H1 (cell line): Measurements from ENCODE around the gene CHCHD6. TPM values are rescaled to one million over a fixed set of nuclear protein-coding genes. Genes with fewer than 3 reads are reported as not detected.

Experiments
- CTCF ChIA-PET: fragments of 300-600 bp; sonication (Branson Sonifier 250); formaldehyde crosslinking; loops from one replicate; lab custom pipeline; 2021; ENCODE audit not compliant: partially characterized antibody; lab: Charles Lee
- POLR2A ChIA-PET: fragments of 300-600 bp; sonication (Branson Sonifier 250); formaldehyde crosslinking; loops from one replicate; lab custom pipeline; 2021; ENCODE audit warnings: inconsistent platforms; ENCODE audit not compliant: partially characterized antibody; lab: Charles Lee
- DNase-seq, 2 experiments: peaks; one replicate each; pipeline versions ENCODE4 v3.0.0 to v3.0.0-alpha.2; 2010 to 2022; ENCODE audit warnings: low spot score in 2 of 2, low read depth in 1 of 2, mixed read lengths in 1 of 2
- FAIRE-seq: peaks from 2 replicates; lab custom pipeline; 2011; peaks lifted over from hg19 to GRCh38; lab: Jason Lieb, UNC
- H2AFZ ChIP-seq: 2 replicates; pipeline ENCODE4 v1.8.1; 2012; ENCODE audit warnings: low read length, inconsistent platforms
- H2AK5ac ChIP-seq: 2 replicates; pipeline ENCODE4 v1.6.1; 2013; ENCODE audit warnings: low read depth, low read length
- H2BK120ac ChIP-seq: replicated peaks from 2 replicates; pipeline ENCODE3; 2013; ENCODE audit warnings: low read depth, low read length, inconsistent platforms
- H2BK12ac ChIP-seq: 2 replicates; pipeline ENCODE4 v1.6.1; 2013; ENCODE audit warnings: low read depth, low read length
- H2BK15ac ChIP-seq: 2 replicates; pipeline ENCODE4 v1.6.1; 2013; ENCODE audit warnings: low read length
- H2BK20ac ChIP-seq: 2 replicates; pipeline ENCODE4 v1.6.1; 2013; ENCODE audit warnings: low read length
- H2BK5ac ChIP-seq: 2 replicates; pipeline ENCODE4 v1.6.1; 2013; ENCODE audit warnings: low read depth, low read length
- H3K14ac ChIP-seq: 2 replicates; pipeline ENCODE4 v1.6.1; 2013; ENCODE audit warnings: inconsistent platforms; ENCODE audit not compliant: insufficient read length
- H3K18ac ChIP-seq: 2 replicates; pipeline ENCODE4 v1.6.1; 2013; ENCODE audit warnings: low read length; ENCODE audit errors: extremely low read depth
- H3K23ac ChIP-seq: 2 replicates; pipeline ENCODE4 v1.6.1; 2013; ENCODE audit warnings: inconsistent platforms; ENCODE audit not compliant: insufficient read length
- H3K23me2 ChIP-seq: 2 replicates; pipeline ENCODE4 v1.6.1; 2013; ENCODE audit warnings: low read depth, low read length
- H3K27ac ChIP-seq: 2 replicates; pipeline ENCODE4 v1.6.1; 2011; ENCODE audit warnings: low read depth, low read length, inconsistent platforms
- H3K27me3 ChIP-seq, 4 experiments: replicated peaks in 1 of 4; 1 replicate in 1 of 4; 2 replicates in 3 of 4; pipeline versions ENCODE4 v1.6.1 to v1.8.1; 2011 to 2013; ENCODE audit warnings: low read length in 3 of 4, mild to moderate bottlenecking in 3 of 4, inconsistent platforms in 2 of 4, mixed read lengths in 2 of 4, moderate library complexity in 1 of 4; ENCODE audit not compliant: control insufficient read depth in 3 of 4, insufficient read depth in 3 of 4; ENCODE audit errors: extremely low read depth in 1 of 4
- H3K36me3 ChIP-seq, 4 experiments: 2 replicates each; pipeline versions ENCODE4 v1.6.1 to v1.8.1; 2011 to 2013; ENCODE audit warnings: mild to moderate bottlenecking in 4 of 4, low read length in 3 of 4, moderate library complexity in 2 of 4, control low read depth in 1 of 4, inconsistent platforms in 1 of 4; ENCODE audit not compliant: insufficient read depth in 4 of 4, control insufficient read depth in 2 of 4
- H3K4ac ChIP-seq: replicated peaks from 2 replicates; pipeline ENCODE3; 2013; ENCODE audit warnings: low read length, low read depth, mixed read lengths, inconsistent platforms; ENCODE audit not compliant: insufficient read length
- H3K4me1 ChIP-seq, 4 experiments: replicated peaks in 1 of 4; 1 replicate in 1 of 4; 2 replicates in 3 of 4; pipeline versions ENCODE4 v1.6.1 to v1.8.1; 2011 to 2013; ENCODE audit warnings: low read length in 3 of 4, inconsistent platforms in 2 of 4, mixed read lengths in 1 of 4; ENCODE audit not compliant: insufficient read depth in 4 of 4, control insufficient read depth in 3 of 4
- H3K4me2 ChIP-seq, 2 experiments: 2 replicates each; pipeline versions ENCODE4 v1.6.1 to v1.8.1; 2011 to 2013; ENCODE audit warnings: low read depth in 2 of 2, low read length in 2 of 2, control low read depth in 1 of 2, inconsistent platforms in 1 of 2, mild to moderate bottlenecking in 1 of 2; ENCODE audit not compliant: insufficient read depth in 1 of 2
- H3K4me3 ChIP-seq, 4 experiments: fragments of 200-600, 300-600 bp in 1 of 4; sonication (generic), shearing (Covaris generic), sonication (Bioruptor Twin) in 1 of 4; 2 replicates each; pipeline versions ENCODE4 v1.5.1 to v1.8.1; 2011 to 2016; ENCODE audit warnings: low read length in 4 of 4, low read depth in 3 of 4, control low read depth in 2 of 4, inconsistent platforms in 2 of 4, mild to moderate bottlenecking in 2 of 4, mixed read lengths in 1 of 4, moderate library complexity in 1 of 4; ENCODE audit not compliant: insufficient read depth in 2 of 4; ENCODE audit errors: extremely low read depth in 1 of 4
- H3K56ac ChIP-seq: replicated peaks from 2 replicates; pipeline ENCODE3; 2013; ENCODE audit warnings: low read depth, mild to moderate bottlenecking, mixed read lengths, low read length, inconsistent platforms; ENCODE audit not compliant: insufficient read length
- H3K79me1 ChIP-seq: 2 replicates; pipeline ENCODE4 v1.6.1; 2013; ENCODE audit warnings: low read depth, low read length, control low read depth
- H3K79me2 ChIP-seq, 2 experiments: 2 replicates each; pipeline versions ENCODE4 v1.6.1 to v1.8.1; 2012 to 2013; ENCODE audit warnings: low read length in 2 of 2, mild to moderate bottlenecking in 2 of 2, inconsistent platforms in 1 of 2; ENCODE audit not compliant: insufficient read depth in 2 of 2, control insufficient read depth in 1 of 2
- H3K9ac ChIP-seq, 4 experiments: replicated peaks in 1 of 4; 1 replicate in 1 of 4; 2 replicates in 3 of 4; pipeline versions ENCODE4 v1.6.1 to v1.8.1; 2011 to 2013; ENCODE audit warnings: low read depth in 3 of 4, low read length in 3 of 4, control low read depth in 2 of 4, mild to moderate bottlenecking in 2 of 4, moderate library complexity in 2 of 4, inconsistent platforms in 1 of 4; ENCODE audit errors: extremely low read depth in 1 of 4
- H3K9me3 ChIP-seq, 2 experiments: 2 replicates each; pipeline versions ENCODE4 v1.6.1 to v1.8.1; 2012 to 2013; ENCODE audit warnings: mild to moderate bottlenecking in 2 of 2, moderate library complexity in 2 of 2, control low read depth in 1 of 2, inconsistent platforms in 1 of 2, low read depth in 1 of 2, low read length in 1 of 2, mixed read lengths in 1 of 2; ENCODE audit not compliant: insufficient read depth in 2 of 2
- H4K20me1 ChIP-seq, 2 experiments: replicated peaks in 1 of 2; 2 replicates each; pipeline versions ENCODE3 to v1.8.1; 2011 to 2013; ENCODE audit warnings: inconsistent platforms in 2 of 2, low read length in 2 of 2, mild to moderate bottlenecking in 1 of 2; ENCODE audit not compliant: insufficient read depth in 2 of 2, control insufficient read depth in 1 of 2
- H4K5ac ChIP-seq: 2 replicates; pipeline ENCODE4 v1.6.1; 2013; ENCODE audit warnings: low read length, low read depth, mixed read lengths, inconsistent platforms; ENCODE audit not compliant: insufficient read length
- H4K8ac ChIP-seq: 2 replicates; pipeline ENCODE4 v1.8.0; 2013; ENCODE audit warnings: mild to moderate bottlenecking, moderate library complexity, low read length, inconsistent platforms; ENCODE audit not compliant: insufficient read depth; ENCODE audit errors: extremely low read depth
- H4K91ac ChIP-seq: replicated peaks from 2 replicates; pipeline ENCODE3; 2013; ENCODE audit warnings: low read length, mixed read lengths, inconsistent platforms; ENCODE audit not compliant: insufficient read length
- ASH2L ChIP-seq: fragments of 200-600, 300-600 bp; sonication (generic); IDR thresholded peaks from one replicate; pipeline ENCODE4 v1.7.1; 2017; ENCODE audit warnings: low read length
- WGBS, 2 experiments: shearing (Covaris generic) in 1 of 2; methylation state at CpG; one replicate each; pipeline versions ENCODE4 v1.1.6 to v1.1.7; 2013 to 2015; ENCODE audit warnings: low lambda C conversion rate in 2 of 2, mixed read lengths in 2 of 2, inconsistent platforms in 1 of 2, low coverage in 1 of 2, missing lambda C conversion rate in 1 of 2; ENCODE audit not compliant: insufficient replicate concordance in 2 of 2, insufficient coverage in 1 of 2, insufficient read length in 1 of 2; ENCODE audit errors: extremely low coverage in 1 of 2, missing lambda C conversion rate in 1 of 2; 5-methylcytosine and 5-hydroxymethylcytosine counted together
- polyA plus RNA-seq, 7 experiments: library from polyadenylated mRNA; depleted of rRNA in 3 of 7; stranded (reverse) in 5 of 7; unstranded in 2 of 7; fragments of >200 nt in 5 of 7; fragments of 200-250 nt in 2 of 7; gene quantifications; 1 replicate in 5 of 7; 2 replicates in 1 of 7; 4 replicates in 1 of 7; pipeline versions ENCODE4 v1.2.1 to v1.2.3, GENCODE V29; 2011 to 2013; ENCODE audit warnings: missing spikeins in 2 of 7, mixed read lengths in 2 of 7
- total RNA-seq: library from RNA; stranded (reverse); fragmentation: NEBNext Ultra II Directional; extraction: Animal tissue kit (Norgen Biotek cat#: 25700); gene quantifications from 2 replicates; pipeline ENCODE4 v1.2.1, GENCODE V29; 2021

CHCHD6 gene
- total and polyA plus RNA-seq, 2 of the 8 experiments (the other 6 are each of a cell fraction or from before 2014, with no cell fraction given): 32.4 to 37.6 TPM

- Histone ChIP-seq H3K27ac (no peak overlapping the region), H3K9ac (no peak overlapping the region), H2AK5ac (no peak overlapping the region), H3K4me1 (peaks cover 0 to 4% (median 0%) of the 10 kb centered on the region in 4 experiments; a peak in 1 of 7 replicates), H3K9me3 (no peaks in the 10 kb centered on the region), H3K4ac (no peak overlapping the region), H2BK20ac (no peak overlapping the region), H3K18ac (no peak overlapping the region), H4K8ac (no peak overlapping the region), H3K14ac (no peak overlapping the region), H2BK12ac (no peak overlapping the region), H3K56ac (no peak overlapping the region), H3K27me3 (no peaks in the 10 kb centered on the region), H2BK15ac (no peak overlapping the region), H3K79me2 (peaks cover 0 to 55% of the 10 kb centered on the region in 2 experiments; a peak in 2 of 4 replicates), H4K20me1 (peaks cover 17 to 58% of the 10 kb centered on the region in 2 experiments), H3K23ac (no peak overlapping the region), H2AFZ (no peak overlapping the region), H3K4me3 (no peak overlapping the region), H2BK120ac (no peak overlapping the region), H4K5ac (no peak overlapping the region), H2BK5ac (no peak overlapping the region; the same call in 1 of the 2 replicates), H3K79me1 (peaks cover 37% of the 10 kb centered on the region), H4K91ac (no peak overlapping the region), H3K23me2 (no peaks in the 10 kb centered on the region), H3K36me3 (peaks cover 0 to 4% (median 0%) of the 10 kb centered on the region in 4 experiments; a peak in 1 of 8 replicates), H3K4me2 (no peak overlapping the region)
- no peak for DNase-seq
- WGBS, 2 experiments: 88% methylated on average over 11 of the region's 12 CpGs; no CpG with 5 or more reads in 1 of the 2 experiments
- ChIA-PET CTCF (interaction anchor here (1.1 to 4.2 kb wide), 13 partner anchors 9 to 460 kb away, joined by 3 to 14 read pairs (median 4); partner anchors contain the start of gene PLXNA1), POLR2A (interaction anchor here (1.0 to 1.6 kb wide), 3 partner anchors 14 to 48 kb away, joined by 4 to 5 read pairs (median 4); no protein-coding TSS in a partner anchor)
- FAIRE-seq: no peak
- no peak for TF ChIP-seq ASH2L
These were observed 291.3 kb downstream of the CHCHD6 start for GRCh38 chr3:126995254-126995780.
